ENCODE results near the gene RIN2.

RIN2 gene

DNA sequence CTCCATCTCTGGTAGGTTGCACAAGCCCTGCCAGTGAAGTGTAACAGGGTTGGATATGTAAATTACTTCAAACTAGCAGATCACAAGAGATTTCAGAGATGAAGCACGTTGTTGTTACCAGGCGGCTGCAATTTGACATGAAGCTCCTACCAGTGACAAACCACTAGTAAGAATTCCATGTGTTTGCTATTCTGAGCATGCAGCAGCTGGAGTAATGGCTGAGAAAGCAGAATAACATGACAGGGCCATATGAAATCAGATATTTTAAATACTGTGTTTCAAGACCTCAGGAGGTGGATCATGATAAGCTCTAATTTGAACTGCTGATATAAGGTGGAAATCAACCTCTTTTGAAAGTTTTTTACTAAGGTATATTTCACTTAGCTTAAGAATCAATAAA, 11.4 kb downstream of the RIN2 start:
- no peaks in the 10 kb centered on the region for H3K36me3 ChIP-seq (ENCODE audit: control insufficient read depth, insufficient read depth, low read length)
- H3K27me3 ChIP-seq (ENCODE audit: control insufficient read depth, insufficient read depth, low read length) = no peaks in the 10 kb centered on the region
- peaks cover 3% of the 10 kb centered on the region for H3K4me1 ChIP-seq (ENCODE audit: control insufficient read depth, insufficient read depth, low read length)
- H3K9ac ChIP-seq (ENCODE audit: low read depth, low read length) = no peak overlapping the region
- H3K9me3 ChIP-seq (ENCODE audit: control insufficient read depth, insufficient read depth, low read length) = no peaks in the 10 kb centered on the region
- no peak overlapping the region for H3K4me3 ChIP-seq (ENCODE audit: low read depth, low read length)

GRCh38 chr20:19770375-19770774, 12.3 kb downstream of the RIN2 start:
- H3K9me3 ChIP-seq (ENCODE audit: control insufficient read depth, insufficient read depth, low read length) = no peaks in the 10 kb centered on the region
- no peak overlapping the region for H3K4me3 ChIP-seq (ENCODE audit: low read depth, low read length)
- H3K27me3 ChIP-seq (ENCODE audit: control insufficient read depth, insufficient read depth, low read length) = no peaks in the 10 kb centered on the region
- no peak overlapping the region for H3K9ac ChIP-seq (ENCODE audit: low read depth, low read length)
- peaks cover 3% of the 10 kb centered on the region for H3K4me1 ChIP-seq (ENCODE audit: control insufficient read depth, insufficient read depth, low read length)
- no peaks in the 10 kb centered on the region for H3K36me3 ChIP-seq (ENCODE audit: control insufficient read depth, insufficient read depth, low read length)

GRCh38 chr20:19771031-19771430, 13.0 kb downstream of the RIN2 start:
- H3K27me3 ChIP-seq (ENCODE audit: control insufficient read depth, insufficient read depth, low read length) = no peaks in the 10 kb centered on the region
- peaks cover 3% of the 10 kb centered on the region for H3K4me1 ChIP-seq (ENCODE audit: control insufficient read depth, insufficient read depth, low read length)
- H3K9ac ChIP-seq (ENCODE audit: low read depth, low read length) = no peak overlapping the region
- H3K4me3 ChIP-seq (ENCODE audit: low read depth, low read length) = no peak overlapping the region
- no peaks in the 10 kb centered on the region for H3K36me3 ChIP-seq (ENCODE audit: control insufficient read depth, insufficient read depth, low read length)
- no peaks in the 10 kb centered on the region for H3K9me3 ChIP-seq (ENCODE audit: control insufficient read depth, insufficient read depth, low read length)

- peaks cover 7% of the 10 kb centered on the region for H3K4me1 ChIP-seq (ENCODE audit: control insufficient read depth, insufficient read depth, low read length)
- H3K9me3 ChIP-seq (ENCODE audit: control insufficient read depth, insufficient read depth, low read length) = no peaks in the 10 kb centered on the region
- no peaks in the 10 kb centered on the region for H3K27me3 ChIP-seq (ENCODE audit: control insufficient read depth, insufficient read depth, low read length)
- no peaks in the 10 kb centered on the region for H3K36me3 ChIP-seq (ENCODE audit: control insufficient read depth, insufficient read depth, low read length)
- no peak overlapping the region for H3K4me3 ChIP-seq (ENCODE audit: low read depth, low read length)
- no peak overlapping the region for H3K9ac ChIP-seq (ENCODE audit: low read depth, low read length)
These were observed 15.4 kb downstream of the RIN2 start for GRCh38 chr20:19773471-19773870.

DNA sequence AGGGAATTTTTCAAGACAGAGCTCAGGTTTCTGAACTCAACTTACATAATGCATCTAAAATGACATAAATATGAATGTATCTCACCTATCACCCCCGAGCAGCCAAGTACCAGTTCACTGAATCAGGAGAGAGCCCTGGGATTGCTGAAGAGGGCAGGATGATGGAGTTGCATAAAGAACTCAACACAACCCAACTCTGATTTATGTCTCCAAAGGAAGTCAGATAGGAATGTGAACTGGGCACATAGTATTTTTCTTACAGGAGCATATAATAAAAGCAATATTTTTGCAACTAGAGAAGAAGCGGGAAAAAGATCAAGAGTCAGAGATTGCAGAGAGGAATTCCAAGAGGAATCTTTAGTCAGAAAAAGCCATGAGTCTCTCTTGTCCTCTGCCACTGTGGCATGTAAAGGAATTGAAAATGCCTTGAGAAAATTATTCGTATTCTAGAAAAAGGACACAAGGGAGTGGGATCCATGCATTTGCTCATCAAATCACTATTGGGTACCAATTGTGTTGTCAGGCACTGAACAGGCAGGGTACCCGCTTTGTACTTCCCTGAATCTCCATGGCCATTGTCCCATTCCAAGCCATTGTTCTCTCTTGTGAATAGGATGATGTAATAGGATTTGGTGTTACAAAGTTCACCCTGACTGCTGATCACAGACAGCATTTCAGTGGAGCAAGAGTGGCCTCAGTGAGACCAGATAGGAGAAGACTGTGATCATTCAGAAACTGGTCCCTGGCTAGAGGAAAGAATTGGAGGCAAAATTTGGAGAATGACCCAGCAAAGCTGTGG, 16.3 kb downstream of the RIN2 start:
- no peak overlapping the region for H3K4me3 ChIP-seq (ENCODE audit: low read depth, low read length)
- no peaks in the 10 kb centered on the region for H3K27me3 ChIP-seq (ENCODE audit: control insufficient read depth, insufficient read depth, low read length)
- no peaks in the 10 kb centered on the region for H3K36me3 ChIP-seq (ENCODE audit: control insufficient read depth, insufficient read depth, low read length)

GRCh38 chr20:19775353-19776253, 17.5 kb downstream of the RIN2 start:
- Histone ChIP-seq H3K4me1 (ENCODE audit: control insufficient read depth, insufficient read depth, low read length) (peaks cover 4% of the 10 kb centered on the region), H3K36me3 (ENCODE audit: control insufficient read depth, insufficient read depth, low read length) (no peaks in the 10 kb centered on the region), H3K9ac (ENCODE audit: low read depth, low read length) (no peak overlapping the region), H3K4me3 (ENCODE audit: low read depth, low read length) (no peak overlapping the region), H3K27me3 (ENCODE audit: control insufficient read depth, insufficient read depth, low read length) (no peaks in the 10 kb centered on the region), H3K9me3 (ENCODE audit: control insufficient read depth, insufficient read depth, low read length) (no peaks in the 10 kb centered on the region)

More for the DNA sequence above, 16.3 kb downstream of the RIN2 start:
- H3K9ac ChIP-seq (ENCODE audit: low read depth, low read length) = no peak overlapping the region
- peaks cover 7% of the 10 kb centered on the region for H3K4me1 ChIP-seq (ENCODE audit: control insufficient read depth, insufficient read depth, low read length)
- no peaks in the 10 kb centered on the region for H3K9me3 ChIP-seq (ENCODE audit: control insufficient read depth, insufficient read depth, low read length)

GRCh38 chr20:19777315-19777714, 19.3 kb downstream of the RIN2 start:
- Histone ChIP-seq H3K27me3 (ENCODE audit: control insufficient read depth, insufficient read depth, low read length) (no peaks in the 10 kb centered on the region), H3K4me3 (ENCODE audit: low read depth, low read length) (no peak overlapping the region), H3K36me3 (ENCODE audit: control insufficient read depth, insufficient read depth, low read length) (no peaks in the 10 kb centered on the region), H3K9me3 (ENCODE audit: control insufficient read depth, insufficient read depth, low read length) (no peaks in the 10 kb centered on the region), H3K4me1 (ENCODE audit: control insufficient read depth, insufficient read depth, low read length) (peaks cover 4% of the 10 kb centered on the region), H3K9ac (ENCODE audit: low read depth, low read length) (no peak overlapping the region)

DNA sequence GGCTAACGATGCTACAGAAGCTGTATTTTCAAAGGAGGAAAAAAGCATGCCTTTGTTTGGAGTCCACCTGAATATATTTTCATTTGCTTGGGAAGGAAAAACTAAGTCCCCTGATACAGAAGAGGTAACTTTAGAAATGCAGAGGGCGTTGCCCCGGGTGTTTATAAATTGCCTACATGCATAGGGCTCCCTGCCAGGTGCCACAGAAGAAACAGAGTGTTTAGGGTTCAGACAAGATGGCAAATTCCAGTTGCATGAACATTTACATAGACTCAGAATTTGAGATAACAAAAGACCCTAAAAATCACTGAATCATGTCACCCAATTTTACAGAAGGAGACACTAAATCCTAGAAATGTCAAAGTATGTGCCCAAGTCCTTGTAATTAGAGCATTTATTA, 19.9 kb downstream of the RIN2 start:
- H3K4me3 ChIP-seq (ENCODE audit: low read depth, low read length) = no peak overlapping the region
- H3K9ac ChIP-seq (ENCODE audit: low read depth, low read length) = no peak overlapping the region
- no peaks in the 10 kb centered on the region for H3K27me3 ChIP-seq (ENCODE audit: control insufficient read depth, insufficient read depth, low read length)
- H3K9me3 ChIP-seq (ENCODE audit: control insufficient read depth, insufficient read depth, low read length) = no peaks in the 10 kb centered on the region
- H3K36me3 ChIP-seq (ENCODE audit: control insufficient read depth, insufficient read depth, low read length) = no peaks in the 10 kb centered on the region
- peaks cover 4% of the 10 kb centered on the region for H3K4me1 ChIP-seq (ENCODE audit: control insufficient read depth, insufficient read depth, low read length)

DNA sequence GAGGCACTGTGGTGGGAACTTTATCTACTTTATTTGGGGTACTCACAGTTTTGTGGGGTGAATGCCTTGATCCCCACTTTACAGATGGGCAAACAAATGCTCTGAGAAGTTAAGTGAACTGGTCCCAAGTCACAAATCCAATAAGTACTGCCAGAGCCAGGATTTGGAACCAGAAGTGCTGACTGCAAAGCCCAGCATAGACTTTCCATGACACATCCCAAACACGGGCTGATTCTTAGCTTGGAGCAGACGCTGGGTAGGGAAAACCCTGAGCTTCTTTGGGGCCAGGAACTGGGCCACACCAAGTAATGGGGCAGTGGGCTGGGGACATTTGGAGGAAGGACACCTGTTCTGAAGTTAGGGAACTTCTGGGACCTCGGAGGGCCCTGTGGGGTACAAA, 20.3 kb downstream of the RIN2 start:
- peaks cover 4% of the 10 kb centered on the region for H3K4me1 ChIP-seq (ENCODE audit: control insufficient read depth, insufficient read depth, low read length)
- H3K9me3 ChIP-seq (ENCODE audit: control insufficient read depth, insufficient read depth, low read length) = no peaks in the 10 kb centered on the region
- no peak overlapping the region for H3K4me3 ChIP-seq (ENCODE audit: low read depth, low read length)
- H3K27me3 ChIP-seq (ENCODE audit: control insufficient read depth, insufficient read depth, low read length) = no peaks in the 10 kb centered on the region
- no peak overlapping the region for H3K9ac ChIP-seq (ENCODE audit: low read depth, low read length)
- no peaks in the 10 kb centered on the region for H3K36me3 ChIP-seq (ENCODE audit: control insufficient read depth, insufficient read depth, low read length)

DNA sequence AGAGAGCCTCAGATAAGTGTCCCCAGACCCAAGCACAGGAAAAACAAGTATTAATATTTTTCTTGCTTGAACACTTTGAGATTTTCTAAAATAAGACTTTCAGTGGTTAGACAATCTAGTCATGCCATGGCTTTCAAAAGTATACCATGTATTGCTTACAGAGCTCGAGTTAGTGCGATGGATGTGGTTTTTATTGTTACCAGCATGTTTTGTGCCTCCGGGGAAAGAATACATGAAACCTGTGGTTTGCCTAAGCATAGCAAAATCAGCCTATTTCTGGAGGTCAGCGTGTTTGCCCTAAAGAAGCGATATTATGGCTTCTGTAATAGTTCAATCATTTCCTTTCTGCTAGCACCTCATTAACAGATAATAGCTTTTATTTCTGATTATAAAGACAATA, 21.6 kb downstream of the RIN2 start:
- Histone ChIP-seq H3K27me3 (ENCODE audit: control insufficient read depth, insufficient read depth, low read length) (no peaks in the 10 kb centered on the region), H3K36me3 (ENCODE audit: control insufficient read depth, insufficient read depth, low read length) (no peaks in the 10 kb centered on the region), H3K9me3 (ENCODE audit: control insufficient read depth, insufficient read depth, low read length) (no peaks in the 10 kb centered on the region), H3K9ac (ENCODE audit: low read depth, low read length) (no peak overlapping the region), H3K4me3 (ENCODE audit: low read depth, low read length) (no peak overlapping the region), H3K4me1 (ENCODE audit: control insufficient read depth, insufficient read depth, low read length) (peaks cover 4% of the 10 kb centered on the region)

DNA sequence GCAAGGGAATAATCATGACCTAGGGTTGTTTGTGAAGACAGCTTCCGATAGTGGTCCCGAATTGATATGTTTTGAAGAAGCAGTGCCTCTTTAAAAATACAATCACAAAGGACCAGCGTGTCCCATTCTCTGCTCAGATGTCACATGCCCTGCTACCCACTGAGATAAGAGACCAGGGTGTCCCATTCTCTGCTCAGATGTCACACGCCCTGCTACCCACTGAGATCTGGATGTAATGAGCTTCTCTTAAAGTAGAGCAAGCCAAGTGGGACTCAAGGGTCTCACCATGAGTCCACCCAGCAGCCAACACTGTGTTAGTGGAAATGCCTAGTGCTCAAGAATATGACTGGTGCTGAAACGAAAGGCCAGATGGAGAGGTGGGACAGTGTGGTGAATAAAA, 22.2 kb downstream of the RIN2 start:
- Histone ChIP-seq H3K4me3 (ENCODE audit: low read depth, low read length) (no peak overlapping the region), H3K27me3 (ENCODE audit: control insufficient read depth, insufficient read depth, low read length) (no peaks in the 10 kb centered on the region), H3K9me3 (ENCODE audit: control insufficient read depth, insufficient read depth, low read length) (no peaks in the 10 kb centered on the region), H3K36me3 (ENCODE audit: control insufficient read depth, insufficient read depth, low read length) (no peaks in the 10 kb centered on the region), H3K4me1 (ENCODE audit: control insufficient read depth, insufficient read depth, low read length) (peaks cover 7% of the 10 kb centered on the region), H3K9ac (ENCODE audit: low read depth, low read length) (no peak overlapping the region)

DNA sequence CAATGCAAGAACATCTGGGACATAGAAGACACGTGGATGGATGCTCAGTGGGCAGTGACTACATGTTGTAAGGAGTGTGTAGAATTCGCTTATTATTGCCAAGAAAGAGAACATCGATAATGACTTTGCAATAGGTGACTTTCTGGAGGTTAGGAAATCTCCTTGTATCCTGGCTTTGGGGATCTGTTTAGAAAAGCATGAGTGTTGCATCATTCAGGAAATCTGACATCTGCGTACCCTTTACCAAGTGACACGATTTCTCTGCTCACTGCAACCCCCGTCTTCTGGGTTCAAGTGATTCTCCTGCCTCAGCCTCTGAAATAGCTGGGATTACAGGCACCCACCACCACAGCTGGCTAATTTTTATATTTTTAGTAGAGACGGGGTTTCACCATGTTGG, 23.2 kb downstream of the RIN2 start:
- H3K4me3 ChIP-seq (ENCODE audit: low read depth, low read length) = no peak overlapping the region
- H3K27me3 ChIP-seq (ENCODE audit: control insufficient read depth, insufficient read depth, low read length) = no peaks in the 10 kb centered on the region
- H3K9me3 ChIP-seq (ENCODE audit: control insufficient read depth, insufficient read depth, low read length) = no peaks in the 10 kb centered on the region
- H3K4me1 ChIP-seq (ENCODE audit: control insufficient read depth, insufficient read depth, low read length) = peaks cover 13% of the 10 kb centered on the region
- no peaks in the 10 kb centered on the region for H3K36me3 ChIP-seq (ENCODE audit: control insufficient read depth, insufficient read depth, low read length)
- H3K9ac ChIP-seq (ENCODE audit: low read depth, low read length) = no peak overlapping the region
